Subcutaneous abdominal adipose tissue (tissue), 5 donors: ENCODE measurements around the gene CDK9.
"Not testable (repeated sequence)": the region's sequence is repeated elsewhere in the genome, so short reads cannot be mapped to it uniquely, and the experiment has no call there.

Experiments used
- H3K27ac ChIP-seq: one replicate; pipeline ENCODE4 v1.7.0; 2013; ENCODE audit warnings: low read depth, mild to moderate bottlenecking, inconsistent platforms, low read length, moderate library complexity
- H3K27me3 ChIP-seq, 5 donors: one replicate each; pipeline ENCODE4 v1.7.0; 2013; ENCODE audit warnings: low read length in 5 of 5, inconsistent platforms in 1 of 5; ENCODE audit not compliant: control insufficient read depth in 5 of 5, insufficient read depth in 4 of 5
- H3K36me3 ChIP-seq, 5 donors: one replicate each; pipeline ENCODE4 v1.7.0; 2013; ENCODE audit warnings: low read length in 5 of 5; ENCODE audit not compliant: control insufficient read depth in 5 of 5, insufficient read depth in 5 of 5
- H3K4me1 ChIP-seq, 5 donors: one replicate each; pipeline ENCODE4 v1.7.0; 2013; ENCODE audit warnings: low read length in 5 of 5, mild to moderate bottlenecking in 3 of 5, moderate library complexity in 1 of 5; ENCODE audit not compliant: control insufficient read depth in 5 of 5, insufficient read depth in 5 of 5
- H3K4me3 ChIP-seq, 5 donors: one replicate each; pipeline ENCODE4 v1.7.0; 2013; ENCODE audit warnings: low read length in 5 of 5, low read depth in 1 of 5
- H3K9ac ChIP-seq, 5 donors: one replicate each; pipeline ENCODE4 v1.7.0; 2013; ENCODE audit warnings: low read length in 5 of 5, mild to moderate bottlenecking in 4 of 5, moderate library complexity in 3 of 5
- H3K9me3 ChIP-seq, 5 donors: one replicate each; pipeline ENCODE4 v1.7.0; 2013; ENCODE audit warnings: low read length in 5 of 5; ENCODE audit not compliant: control insufficient read depth in 5 of 5
- donor health status: healthy.
- donor health status: healthy.
- donor health status: healthy.
- donor health status: healthy.
- donor health status: healthy.

CDK9 gene

GRCh38 chr9:127778280-127779135, 7.3 kb upstream of the CDK9 start, which contains the start of gene SH2D3C:
Gene SH2D3C, minus strand, starts transcription at chr9:127778666. Its CDS starts 39 bp downstream, at chr9:127778627.
- H3K9ac ChIP-seq = peak within 1 kb of the TSS in 3 of 5 donors; percentile 38 to 56 (median 48)
- H3K4me1 ChIP-seq = peaks cover 12 to 50% (median 42%) of the 10 kb centered on the region in 5 donors
- H3K4me3 ChIP-seq = peak within 1 kb of the TSS; percentile 12 to 58 (median 50)
- no peaks in the 10 kb centered on the region for H3K9me3 ChIP-seq
- no peaks in the 10 kb centered on the region for H3K27me3 ChIP-seq
- peak within 1 kb of the TSS; percentile 67 for H3K27ac ChIP-seq
- H3K36me3 ChIP-seq = no peaks in the 10 kb centered on the region

DNA sequence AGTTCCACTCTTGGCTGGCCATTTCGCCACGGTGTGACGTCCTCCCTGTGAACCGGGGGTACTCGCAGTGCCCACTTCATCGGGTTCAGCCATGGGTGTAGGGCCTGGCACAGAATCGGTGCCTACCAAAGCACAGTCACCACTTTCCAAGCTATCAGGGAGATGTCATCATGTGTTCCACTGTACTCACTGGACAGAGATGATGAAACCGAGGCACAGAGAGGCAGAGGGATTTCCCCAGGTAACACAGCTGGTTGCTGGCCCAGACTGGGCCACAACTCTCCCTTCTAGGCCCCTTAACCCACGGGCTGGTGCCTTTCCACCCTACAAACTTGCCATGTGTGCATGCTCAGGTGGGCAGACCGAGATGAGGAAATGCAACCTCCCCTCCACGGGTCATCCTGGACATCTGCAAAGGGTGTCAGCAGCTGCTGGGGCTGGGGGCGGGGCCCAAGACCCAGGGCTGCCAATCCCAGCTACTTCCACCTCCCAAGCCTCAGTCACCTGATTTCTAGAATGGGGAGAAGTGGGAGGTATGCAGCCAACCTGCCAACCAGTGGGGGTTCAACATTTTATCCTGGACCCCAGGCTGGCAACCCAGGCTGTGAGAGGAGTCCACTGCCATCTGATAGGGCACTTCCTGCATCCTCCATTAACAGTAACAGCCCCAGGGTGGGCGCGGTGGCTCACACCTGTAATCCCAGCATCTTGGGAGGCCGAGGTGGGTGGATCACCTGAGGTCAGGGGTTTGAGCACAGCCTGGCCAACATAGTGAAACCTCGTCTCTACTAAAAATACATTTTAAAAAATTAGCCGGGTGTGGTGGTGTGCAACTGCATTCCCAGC, 6.5 kb upstream of the CDK9 start:
- Histone ChIP-seq H3K9me3 (no peaks in the 10 kb centered on the region), H3K4me1 (peaks cover 12 to 59% (median 51%) of the 10 kb centered on the region in 5 donors), H3K4me3 (peak overlapping the region in 1 of 5 donors; percentile 21), H3K27me3 (no peaks in the 10 kb centered on the region), H3K27ac (peak overlapping the region; percentile 67), H3K36me3 (no peaks in the 10 kb centered on the region), H3K9ac (peak overlapping the region in 2 of 5 donors; percentile 38 to 56)

GRCh38 chr9:127780126-127780885, 5.5 kb upstream of the CDK9 start:
- H3K9ac ChIP-seq = peak overlapping the region in 4 of 5 donors; percentile 11 to 56 (median 25)
- no peaks in the 10 kb centered on the region for H3K9me3 ChIP-seq
- peaks cover 12 to 64% (median 56%) of the 10 kb centered on the region in 5 donors for H3K4me1 ChIP-seq
- no peak overlapping the region for H3K4me3 ChIP-seq
- H3K36me3 ChIP-seq = no peaks in the 10 kb centered on the region
- H3K27me3 ChIP-seq = no peaks in the 10 kb centered on the region
- H3K27ac ChIP-seq = peak overlapping the region; percentile 17

- not testable (repeated sequence) for H3K27me3 ChIP-seq, H3K36me3 ChIP-seq, H3K27ac ChIP-seq, H3K9me3 ChIP-seq, H3K4me3 ChIP-seq
- Histone ChIP-seq H3K9ac (peak overlapping the region in 1 of 5 donors; percentile 30), H3K4me1 (peaks cover 12 to 64% (median 56%) of the 10 kb centered on the region in 5 donors)
Measured at GRCh38 chr9:127780909-127781308, 4.9 kb upstream of the CDK9 start.

- H3K36me3 ChIP-seq = no peaks in the 10 kb centered on the region
- no peak overlapping the region for H3K27ac ChIP-seq
- H3K9ac ChIP-seq = no peak overlapping the region
- H3K4me3 ChIP-seq = no peak overlapping the region
- no peaks in the 10 kb centered on the region for H3K9me3 ChIP-seq
- peaks cover 12 to 62% (median 53%) of the 10 kb centered on the region in 5 donors for H3K4me1 ChIP-seq
- H3K27me3 ChIP-seq = no peaks in the 10 kb centered on the region
Measured at GRCh38 chr9:127781806-127782205, 4.0 kb upstream of the CDK9 start.

- Histone ChIP-seq H3K4me1 (peaks cover 16 to 70% (median 60%) of the 10 kb centered on the region in 5 donors), H3K36me3 (peaks cover 0 to 15% (median 14%) of the 10 kb centered on the region in 5 donors), H3K27me3 (no peaks in the 10 kb centered on the region), H3K27ac (peak overlapping the region; percentile 50), H3K9me3 (no peaks in the 10 kb centered on the region), H3K9ac (peak overlapping the region in 2 of 5 donors; percentile 41 to 54), H3K4me3 (no peak overlapping the region)
Measured at GRCh38 chr9:127783111-127784008, 2.5 kb upstream of the CDK9 start.

- H3K9ac ChIP-seq = peak overlapping the region in 3 of 5 donors; percentile 35 to 83 (median 61)
Measured at GRCh38 chr9:127785023-127785932, 556 bp upstream of the CDK9 start.

GRCh38 chr9:127786773-127787104, 905 bp downstream of the CDK9 start:
- peak overlapping the region; percentile 92 for H3K27ac ChIP-seq
- H3K27me3 ChIP-seq = no peaks in the 10 kb centered on the region
- peak overlapping the region; percentile 42 to 85 (median 81) for H3K4me3 ChIP-seq
- H3K36me3 ChIP-seq = peaks cover 0 to 47% (median 44%) of the 10 kb centered on the region in 5 donors
- H3K9me3 ChIP-seq = no peaks in the 10 kb centered on the region
- H3K9ac ChIP-seq = peak overlapping the region in 4 of 5 donors; percentile 71 to 96 (median 86)
- H3K4me1 ChIP-seq = peaks cover 6 to 72% (median 53%) of the 10 kb centered on the region in 5 donors

More at GRCh38 chr9:127785023-127785932, 556 bp upstream of the CDK9 start:
- no peaks in the 10 kb centered on the region for H3K9me3 ChIP-seq
- H3K4me1 ChIP-seq = peaks cover 10 to 66% (median 54%) of the 10 kb centered on the region in 5 donors
- peak overlapping the region in 4 of 5 donors; percentile 52 to 83 (median 68) for H3K4me3 ChIP-seq
- H3K27ac ChIP-seq = peak overlapping the region; percentile 75
- no peaks in the 10 kb centered on the region for H3K27me3 ChIP-seq
- H3K36me3 ChIP-seq = peaks cover 0 to 34% (median 33%) of the 10 kb centered on the region in 5 donors
